Measurements from ENCODE around the gene CPA4.

GRCh38 chr7:130363026-130363847 is 70.3 kb downstream of the CPA4 start:
- TF ChIP-seq, protein P1, sequence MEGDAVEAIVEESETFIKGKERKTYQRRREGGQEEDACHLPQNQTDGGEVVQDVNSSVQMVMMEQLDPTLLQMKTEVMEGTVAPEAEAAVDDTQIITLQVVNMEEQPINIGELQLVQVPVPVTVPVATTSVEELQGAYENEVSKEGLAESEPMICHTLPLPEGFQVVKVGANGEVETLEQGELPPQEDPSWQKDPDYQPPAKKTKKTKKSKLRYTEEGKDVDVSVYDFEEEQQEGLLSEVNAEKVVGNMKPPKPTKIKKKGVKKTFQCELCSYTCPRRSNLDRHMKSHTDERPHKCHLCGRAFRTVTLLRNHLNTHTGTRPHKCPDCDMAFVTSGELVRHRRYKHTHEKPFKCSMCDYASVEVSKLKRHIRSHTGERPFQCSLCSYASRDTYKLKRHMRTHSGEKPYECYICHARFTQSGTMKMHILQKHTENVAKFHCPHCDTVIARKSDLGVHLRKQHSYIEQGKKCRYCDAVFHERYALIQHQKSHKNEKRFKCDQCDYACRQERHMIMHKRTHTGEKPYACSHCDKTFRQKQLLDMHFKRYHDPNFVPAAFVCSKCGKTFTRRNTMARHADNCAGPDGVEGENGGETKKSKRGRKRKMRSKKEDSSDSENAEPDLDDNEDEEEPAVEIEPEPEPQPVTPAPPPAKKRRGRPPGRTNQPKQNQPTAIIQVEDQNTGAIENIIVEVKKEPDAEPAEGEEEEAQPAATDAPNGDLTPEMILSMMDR (IDR thresholded peaks at IDR 0.05; ENCODE audit: low read depth, low read length) = no peak
- TF ChIP-seq POLR2A (IDR thresholded peaks at IDR 0.05; ENCODE audit: extremely low read depth, insufficient read length) = no peak
- TF ChIP-seq, protein P2, sequence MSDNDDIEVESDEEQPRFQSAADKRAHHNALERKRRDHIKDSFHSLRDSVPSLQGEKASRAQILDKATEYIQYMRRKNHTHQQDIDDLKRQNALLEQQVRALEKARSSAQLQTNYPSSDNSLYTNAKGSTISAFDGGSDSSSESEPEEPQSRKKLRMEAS (IDR thresholded peaks at IDR 0.05; ENCODE audit: low read depth, low read length) = no peak
- no peak for TF ChIP-seq MYC (IDR thresholded peaks at IDR 0.05; ENCODE audit: low read depth, low read length)
